HL-60 (cell line): ENCODE data around the gene DENND11.

Experiments
- DNase-seq, 2 experiments: peaks; one replicate each; pipeline ENCODE4 v3.0.0-alpha.2; 2010 to 2020; ENCODE audit warnings: low read depth in 1 of 2, low spot score in 1 of 2
- H3K27ac ChIP-seq: fragments of 250-450 bp; sonication (Bioruptor Pico); replicated peaks from 2 replicates; pipeline ENCODE4 v1.5.1; 2020; ENCODE audit warnings: mild to moderate bottlenecking, moderate library complexity
- H3K27me3 ChIP-seq: fragments of 250-450 bp; sonication (Bioruptor Pico); 2 replicates; pipeline ENCODE4 v1.5.1; 2021; ENCODE audit warnings: mild to moderate bottlenecking, moderate library complexity; ENCODE audit not compliant: insufficient read depth, poor library complexity, severe bottlenecking
- H3K4me3 ChIP-seq: replicated peaks from 2 replicates; pipeline ENCODE4 v1.5.1; 2011; ENCODE audit warnings: mild to moderate bottlenecking, control low read depth, low read length; ENCODE audit not compliant: insufficient read depth
- GABPA ChIP-seq: IDR thresholded peaks from 2 replicates; pipeline ENCODE4 v1.6.1; 2012; ENCODE audit warnings: low read depth
- POLR2AphosphoS5 ChIP-seq: IDR thresholded peaks from 2 replicates; pipeline ENCODE4 v1.6.1; 2012; ENCODE audit warnings: low read depth
- REST ChIP-seq: IDR thresholded peaks from 2 replicates; pipeline ENCODE4 v1.6.1; 2012; ENCODE audit warnings: low read depth; ENCODE audit not compliant: insufficient replicate concordance
- SPI1 ChIP-seq: IDR thresholded peaks from 2 replicates; pipeline ENCODE4 v1.6.1; 2012; ENCODE audit warnings: low read depth, mild to moderate bottlenecking, borderline replicate concordance
- TF ChIP-seq, protein P1 (sequence below): IDR thresholded peaks from one replicate; pipeline ENCODE4 v1.5.1; 2011; ENCODE audit warnings: low read length, control low read depth, inconsistent platforms; ENCODE audit not compliant: insufficient read depth

Gene DENND11

DNA sequence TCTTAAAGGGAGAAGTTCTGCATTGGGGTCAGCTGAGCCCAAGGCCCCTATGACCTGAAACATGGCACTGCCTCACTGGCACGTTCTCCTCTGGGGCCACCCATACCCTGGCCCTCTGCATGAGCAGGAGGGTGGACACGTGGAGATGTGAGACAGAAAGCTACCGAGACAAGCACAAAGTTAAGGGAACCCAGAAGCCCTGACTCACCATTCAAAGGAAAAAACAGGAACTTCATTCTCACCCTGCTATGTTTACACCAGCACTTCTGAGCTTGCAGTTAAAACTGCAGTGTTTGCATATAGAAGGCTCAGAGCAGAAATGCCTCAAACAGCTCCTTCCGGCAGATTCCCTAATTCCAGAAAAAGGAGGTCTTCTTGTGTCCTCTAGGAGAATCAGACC is 41.7 kb downstream of the DENND11 start:
- DNase-seq = peak in 1 of 2 experiments; percentile 75
- Histone ChIP-seq H3K27me3 (no peaks in the 10 kb centered on the region), H3K27ac (peak overlapping the region; percentile 44), H3K4me3 (no peak overlapping the region)
- no peak for TF ChIP-seq POLR2AphosphoS5
- TF ChIP-seq REST = no peak
- TF ChIP-seq SPI1 = peak; percentile 73; the same call in 1 of the 2 replicates

GRCh38 chr7:141659501-141659900 is 42.5 kb downstream of the DENND11 start:
- no peak for DNase-seq
- Histone ChIP-seq H3K4me3 (no peak overlapping the region), H3K27me3 (no peaks in the 10 kb centered on the region), H3K27ac (no peak overlapping the region)
- no peak for TF ChIP-seq REST
- TF ChIP-seq, protein P1, sequence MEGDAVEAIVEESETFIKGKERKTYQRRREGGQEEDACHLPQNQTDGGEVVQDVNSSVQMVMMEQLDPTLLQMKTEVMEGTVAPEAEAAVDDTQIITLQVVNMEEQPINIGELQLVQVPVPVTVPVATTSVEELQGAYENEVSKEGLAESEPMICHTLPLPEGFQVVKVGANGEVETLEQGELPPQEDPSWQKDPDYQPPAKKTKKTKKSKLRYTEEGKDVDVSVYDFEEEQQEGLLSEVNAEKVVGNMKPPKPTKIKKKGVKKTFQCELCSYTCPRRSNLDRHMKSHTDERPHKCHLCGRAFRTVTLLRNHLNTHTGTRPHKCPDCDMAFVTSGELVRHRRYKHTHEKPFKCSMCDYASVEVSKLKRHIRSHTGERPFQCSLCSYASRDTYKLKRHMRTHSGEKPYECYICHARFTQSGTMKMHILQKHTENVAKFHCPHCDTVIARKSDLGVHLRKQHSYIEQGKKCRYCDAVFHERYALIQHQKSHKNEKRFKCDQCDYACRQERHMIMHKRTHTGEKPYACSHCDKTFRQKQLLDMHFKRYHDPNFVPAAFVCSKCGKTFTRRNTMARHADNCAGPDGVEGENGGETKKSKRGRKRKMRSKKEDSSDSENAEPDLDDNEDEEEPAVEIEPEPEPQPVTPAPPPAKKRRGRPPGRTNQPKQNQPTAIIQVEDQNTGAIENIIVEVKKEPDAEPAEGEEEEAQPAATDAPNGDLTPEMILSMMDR = no peak
- TF ChIP-seq SPI1 = no peak
- TF ChIP-seq POLR2AphosphoS5 = no peak
- no peak for TF ChIP-seq GABPA

- Histone ChIP-seq H3K27me3 (no peaks in the 10 kb centered on the region), H3K4me3 (no peak overlapping the region), H3K27ac (no peak overlapping the region)
- peak; percentile 35 to 85 for DNase-seq
- TF ChIP-seq REST (no peak), SPI1 (peak; percentile 30; the same call in 1 of the 2 replicates)
- TF ChIP-seq, protein P1 = peak; percentile 62
Measured at GRCh38 chr7:141654551-141654950, 47.4 kb downstream of the DENND11 start.

DNA sequence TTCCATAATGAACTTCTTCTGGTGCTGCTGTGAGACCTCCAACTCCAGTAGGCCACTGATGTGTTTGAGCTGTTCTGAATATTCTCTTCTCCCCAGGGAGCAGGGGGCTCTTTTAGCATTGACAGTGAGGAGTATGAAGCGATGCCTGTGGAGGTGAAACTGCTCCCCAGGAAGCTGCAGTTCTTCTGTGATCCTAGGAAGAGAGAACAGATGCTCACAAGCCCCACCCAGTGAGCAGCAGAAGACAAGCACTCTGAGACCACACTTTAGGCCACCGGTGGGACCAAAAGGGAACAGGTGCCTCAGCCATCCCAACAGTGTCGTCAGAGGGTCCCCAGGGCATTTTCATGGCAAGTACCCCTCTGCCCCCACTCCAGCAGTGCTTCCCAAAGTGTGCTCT is 49.3 kb downstream of the DENND11 start:
- no peak for DNase-seq
- no peaks in the 10 kb centered on the region for H3K27me3 ChIP-seq
- TF ChIP-seq SPI1 = no peak
- TF ChIP-seq, protein P1 = no peak
- TF ChIP-seq REST = no peak
- no peak for TF ChIP-seq GABPA
- no peak for TF ChIP-seq POLR2AphosphoS5
- no peak overlapping the region for H3K27ac ChIP-seq
- no peak overlapping the region for H3K4me3 ChIP-seq
